Adrenal gland (tissue), 5 donors: ENCODE measurements around the gene RBM4B.

Experiments
- POLR2A ChIP-seq, 2 donors: fragments of 450-650 bp; IDR thresholded peaks; one replicate each; pipeline ENCODE4 v1.6.1; 2017; ENCODE audit warnings: antibody characterized with exemption in 2 of 2, mild to moderate bottlenecking in 2 of 2, moderate library complexity in 1 of 2
- TF ChIP-seq, protein P1 (sequence below), 6 experiments: fragments of 450-650 bp in 4 of 6; fragments of 200-600 bp in 2 of 6; sonication (generic) in 1 of 6; IDR thresholded peaks; 1 replicate in 5 of 6; 2 replicates in 1 of 6; pipeline versions ENCODE4 v1.5.1 to v1.8.0; 2016 to 2021; ENCODE audit warnings: antibody characterized with exemption in 6 of 6, mild to moderate bottlenecking in 2 of 6, moderate library complexity in 1 of 6
- donor health status: DM: no; HTN: no; CAD: no.

DNA sequence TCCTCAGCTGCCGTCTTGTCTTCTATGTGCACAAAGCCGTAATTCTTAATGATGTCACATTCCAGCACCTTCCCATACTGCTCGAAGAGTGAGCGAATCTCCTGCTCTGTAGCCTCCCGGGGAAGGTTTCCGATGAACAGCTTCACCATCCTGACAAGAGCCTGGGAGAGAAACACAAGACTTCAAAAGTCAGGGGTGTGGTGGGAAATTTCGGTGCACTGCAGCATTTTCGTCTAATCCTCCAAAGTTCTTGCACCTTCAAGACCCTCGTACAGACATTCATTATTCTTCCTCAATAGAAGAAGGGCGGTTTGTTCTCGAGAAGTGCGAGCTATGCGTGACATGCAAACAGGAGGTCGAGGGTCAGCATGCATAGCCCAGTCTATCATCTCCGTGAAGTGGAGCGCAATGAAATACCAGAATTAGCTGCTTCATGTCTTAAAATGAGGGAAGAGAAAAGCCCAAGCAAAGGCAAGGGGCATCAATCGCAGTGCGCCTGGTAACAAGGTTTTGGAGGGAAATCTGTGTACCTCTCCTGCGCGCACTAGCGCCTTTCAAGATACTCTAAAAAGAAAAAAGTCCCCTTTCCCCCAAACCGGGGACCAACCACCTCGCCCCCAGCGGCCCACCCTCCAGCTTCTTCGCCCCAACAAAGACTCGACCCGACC, 622 bp downstream of the RBM4B start:
- TF ChIP-seq, protein P1, sequence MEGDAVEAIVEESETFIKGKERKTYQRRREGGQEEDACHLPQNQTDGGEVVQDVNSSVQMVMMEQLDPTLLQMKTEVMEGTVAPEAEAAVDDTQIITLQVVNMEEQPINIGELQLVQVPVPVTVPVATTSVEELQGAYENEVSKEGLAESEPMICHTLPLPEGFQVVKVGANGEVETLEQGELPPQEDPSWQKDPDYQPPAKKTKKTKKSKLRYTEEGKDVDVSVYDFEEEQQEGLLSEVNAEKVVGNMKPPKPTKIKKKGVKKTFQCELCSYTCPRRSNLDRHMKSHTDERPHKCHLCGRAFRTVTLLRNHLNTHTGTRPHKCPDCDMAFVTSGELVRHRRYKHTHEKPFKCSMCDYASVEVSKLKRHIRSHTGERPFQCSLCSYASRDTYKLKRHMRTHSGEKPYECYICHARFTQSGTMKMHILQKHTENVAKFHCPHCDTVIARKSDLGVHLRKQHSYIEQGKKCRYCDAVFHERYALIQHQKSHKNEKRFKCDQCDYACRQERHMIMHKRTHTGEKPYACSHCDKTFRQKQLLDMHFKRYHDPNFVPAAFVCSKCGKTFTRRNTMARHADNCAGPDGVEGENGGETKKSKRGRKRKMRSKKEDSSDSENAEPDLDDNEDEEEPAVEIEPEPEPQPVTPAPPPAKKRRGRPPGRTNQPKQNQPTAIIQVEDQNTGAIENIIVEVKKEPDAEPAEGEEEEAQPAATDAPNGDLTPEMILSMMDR (IDR thresholded peaks at IDR 0.05): no peak
- TF ChIP-seq POLR2A (IDR thresholded peaks at IDR 0.05): no peak
